GM19438 (cell line): ENCODE data around the gene SC5D.
A peak's percentile ranks its signal among the peaks of the same experiment; 100 is the strongest.

Source experiments
- ATAC-seq: cut with Tn5 transposase; IDR thresholded peaks from one replicate; pipeline ENCODE4 v1.9.1; 2021; ENCODE audit warnings: low read depth; ENCODE audit not compliant: unreplicated experiment

The SC5D gene

DNA sequence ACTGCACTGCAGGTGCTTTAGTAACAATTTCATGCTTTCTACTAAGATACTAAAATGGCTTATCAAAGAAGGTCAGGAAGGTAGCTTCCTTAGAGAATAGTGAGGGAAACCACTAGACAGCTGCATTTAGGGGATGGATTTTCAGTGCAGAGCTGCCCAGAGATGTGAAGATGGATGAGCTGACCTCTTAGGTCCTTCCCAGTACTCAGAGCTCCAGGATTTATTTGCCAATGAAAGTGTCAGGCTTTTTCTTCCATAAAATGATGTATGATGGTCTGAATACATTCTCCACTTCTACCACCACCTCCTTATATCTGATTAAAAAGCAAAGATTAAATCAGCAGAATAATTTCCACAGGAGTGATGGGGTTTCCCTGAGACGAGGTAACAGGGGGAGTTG is 35.0 kb downstream of the SC5D start:
- no peak for ATAC-seq

GRCh38 chr11:121328176-121328966 is 35.8 kb downstream of the SC5D start:
- no peak for ATAC-seq

DNA sequence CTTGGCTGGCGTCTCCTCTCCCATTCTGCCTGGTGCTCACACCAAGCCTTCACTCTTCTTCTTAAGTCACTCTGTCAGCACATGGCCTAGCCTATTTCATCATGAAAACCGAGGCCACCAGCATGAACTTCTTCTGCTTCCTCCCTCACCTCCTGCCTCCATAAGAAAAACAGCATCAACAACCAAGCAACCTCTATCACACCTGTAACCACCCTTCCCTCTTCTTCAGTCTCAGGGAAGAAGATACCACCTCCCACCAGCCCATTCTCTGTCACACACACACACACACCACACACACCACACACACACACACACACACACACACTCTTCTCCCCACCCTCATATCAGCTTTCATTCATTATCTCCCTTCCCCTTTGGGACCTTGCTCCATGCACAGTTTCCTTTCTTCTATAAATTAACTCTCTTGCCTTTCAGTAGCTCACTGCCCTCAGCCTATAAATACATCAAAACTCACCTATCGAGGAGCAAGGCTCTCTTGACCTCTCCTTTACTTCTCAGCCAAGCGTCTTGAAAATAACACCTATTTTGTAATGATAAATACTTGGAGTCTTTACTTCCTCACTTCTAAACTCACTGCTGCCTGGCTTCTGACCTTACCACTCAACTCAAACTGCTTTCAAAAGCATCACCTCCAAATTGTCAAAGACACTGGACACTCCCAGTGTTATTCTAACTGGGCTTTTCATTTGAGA is 36.6 kb downstream of the SC5D start:
- ATAC-seq: no peak

- no peak for ATAC-seq
Measured at GRCh38 chr11:121329781-121330395, 37.3 kb downstream of the SC5D start.

DNA sequence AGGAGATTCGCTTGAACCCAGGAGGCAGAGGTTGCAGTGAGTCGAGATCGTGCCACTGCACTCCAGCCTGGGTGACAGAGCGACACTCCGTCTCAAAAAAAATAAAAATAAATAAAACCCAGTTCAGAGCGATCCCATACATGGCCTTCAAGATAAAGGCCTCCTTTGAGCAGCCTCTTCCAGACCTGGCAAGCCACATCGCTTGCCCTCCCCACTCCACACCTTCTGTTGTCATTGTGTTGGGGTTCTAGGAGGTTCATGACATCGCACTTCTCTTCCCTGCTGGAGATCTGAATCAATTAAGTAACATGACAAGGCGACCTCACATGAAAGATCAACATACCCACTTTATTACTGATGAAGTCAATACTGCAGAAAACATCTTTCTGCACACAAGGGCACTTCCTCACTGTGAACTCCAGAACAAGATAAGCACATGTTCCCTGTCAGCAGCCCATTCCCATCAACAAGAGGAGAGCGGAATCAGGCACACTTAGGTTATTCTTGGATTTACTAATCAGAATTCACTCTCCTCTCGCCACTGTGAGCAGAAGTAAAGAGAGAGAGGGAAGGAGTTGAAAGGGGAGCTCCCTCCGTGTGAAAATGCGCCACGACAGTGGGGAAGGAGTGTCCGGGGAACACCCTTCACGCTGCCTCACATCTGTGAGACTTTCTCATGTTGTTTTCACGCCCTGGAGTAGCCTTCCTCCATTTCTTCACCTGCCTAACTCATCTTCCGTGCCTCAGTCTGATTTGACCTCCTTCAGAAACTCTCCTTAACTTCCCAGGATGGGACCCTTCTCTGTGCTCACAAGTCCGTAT is 38.3 kb downstream of the SC5D start:
- ATAC-seq: no peak

DNA sequence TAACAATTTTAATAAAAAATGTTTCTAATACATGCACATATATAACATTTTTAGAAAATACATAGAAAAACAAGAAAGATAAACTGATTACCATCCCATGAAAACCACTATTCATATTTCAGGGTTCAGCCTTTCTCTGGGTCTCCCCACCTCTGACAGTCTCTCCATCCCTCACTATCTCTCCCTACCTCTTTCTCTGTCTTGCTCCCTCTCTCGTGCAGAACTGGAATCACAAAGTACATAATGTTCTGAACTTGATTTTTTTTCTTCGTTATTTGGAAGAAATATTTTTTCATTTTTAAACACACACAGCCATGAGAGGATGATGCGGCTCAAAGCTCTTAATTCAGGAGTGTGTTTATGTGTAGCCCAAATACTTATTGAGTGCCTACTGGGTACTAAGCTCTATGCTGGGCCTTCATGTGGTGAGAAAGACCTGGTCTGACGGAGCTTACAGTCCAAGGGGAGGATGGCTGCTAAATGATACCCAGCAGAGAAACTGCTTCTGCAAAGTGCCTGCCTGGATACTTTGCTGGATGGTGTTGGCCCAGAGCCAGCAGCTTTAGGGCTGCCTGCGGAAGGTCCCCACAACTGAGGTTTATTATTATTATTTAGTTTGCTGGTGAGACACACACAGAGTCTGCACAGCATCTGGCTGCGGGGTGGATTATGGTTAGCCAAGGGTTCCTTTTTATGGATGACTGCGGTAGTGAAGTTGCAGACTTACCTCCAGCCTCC is 42.6 kb downstream of the SC5D start:
- no peak for ATAC-seq

- no peak for ATAC-seq
Measured at GRCh38 chr11:121336279-121336937, 43.8 kb downstream of the SC5D start.

DNA sequence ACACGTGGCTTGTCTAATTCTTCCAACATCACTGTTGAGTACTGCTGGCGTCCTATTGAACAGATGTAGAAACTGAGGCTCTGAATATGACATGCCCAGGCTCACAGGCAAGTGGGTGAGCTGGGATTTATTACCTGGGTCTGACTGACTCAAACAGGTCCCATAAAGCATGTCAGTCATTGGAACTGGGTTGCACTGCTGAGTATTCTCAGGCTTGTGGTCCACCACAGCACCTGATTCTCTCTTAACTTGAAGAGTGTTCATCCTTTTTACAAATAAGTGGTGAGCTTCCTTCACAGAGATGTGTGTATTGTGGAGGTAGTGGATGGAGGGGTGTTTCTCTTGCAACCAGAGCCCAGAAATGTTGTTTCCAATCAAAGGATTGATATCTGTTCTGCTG is 44.5 kb downstream of the SC5D start:
- ATAC-seq: peak; percentile 41

DNA sequence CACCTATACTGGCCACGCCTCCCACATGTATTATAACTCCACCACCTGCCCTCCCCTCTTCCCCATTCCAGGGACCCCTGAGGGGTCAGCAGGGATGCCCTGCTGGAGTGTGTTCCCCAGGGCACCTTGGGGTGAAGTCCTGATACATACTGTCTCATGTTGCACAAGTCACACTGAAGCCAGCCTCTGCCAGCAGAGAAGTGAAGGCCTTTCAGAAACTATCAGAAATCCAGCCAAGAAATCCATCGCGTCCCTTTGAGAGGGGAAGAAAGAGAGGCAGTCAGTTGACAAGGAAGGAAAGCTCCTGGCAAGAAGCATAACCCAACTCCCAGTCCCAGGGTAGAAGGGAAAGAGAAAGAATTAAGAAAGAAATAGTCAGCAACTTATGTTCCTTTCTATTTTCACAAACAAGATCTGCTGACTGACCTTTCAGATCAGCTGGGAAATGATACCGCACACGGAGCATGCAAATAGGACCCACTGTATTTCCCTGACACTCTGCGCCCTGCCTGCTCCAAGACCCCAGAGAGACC is 45.2 kb downstream of the SC5D start:
- ATAC-seq: no peak

- ATAC-seq: no peak
Measured at GRCh38 chr11:121338536-121338935, 46.0 kb downstream of the SC5D start.

- no peak for ATAC-seq
Measured at GRCh38 chr11:121340032-121340580, 47.5 kb downstream of the SC5D start.

- no peak for ATAC-seq
Measured at GRCh38 chr11:121341609-121342008, 49.0 kb downstream of the SC5D start.

DNA sequence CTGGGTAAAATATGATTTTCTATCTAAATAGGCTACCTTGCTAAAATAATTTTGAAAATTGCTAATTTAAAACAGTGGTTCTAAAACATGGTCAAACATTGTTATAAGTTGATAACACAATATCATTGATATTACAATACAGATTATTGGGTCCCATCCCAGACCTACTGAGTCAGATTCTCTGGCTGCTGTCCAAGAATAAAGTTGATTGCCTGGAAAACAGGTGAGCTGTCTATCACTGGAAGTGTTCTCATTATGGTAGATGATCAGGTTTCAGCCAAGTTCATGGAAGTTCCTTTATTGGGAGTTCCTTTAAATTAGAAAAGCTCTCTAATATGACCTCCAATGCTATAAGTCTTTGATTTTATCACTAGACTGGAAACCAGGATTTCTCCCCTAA is 52.3 kb downstream of the SC5D start:
- ATAC-seq: no peak

- ATAC-seq: no peak
Measured at GRCh38 chr11:121347094-121347493, 54.5 kb downstream of the SC5D start.

DNA sequence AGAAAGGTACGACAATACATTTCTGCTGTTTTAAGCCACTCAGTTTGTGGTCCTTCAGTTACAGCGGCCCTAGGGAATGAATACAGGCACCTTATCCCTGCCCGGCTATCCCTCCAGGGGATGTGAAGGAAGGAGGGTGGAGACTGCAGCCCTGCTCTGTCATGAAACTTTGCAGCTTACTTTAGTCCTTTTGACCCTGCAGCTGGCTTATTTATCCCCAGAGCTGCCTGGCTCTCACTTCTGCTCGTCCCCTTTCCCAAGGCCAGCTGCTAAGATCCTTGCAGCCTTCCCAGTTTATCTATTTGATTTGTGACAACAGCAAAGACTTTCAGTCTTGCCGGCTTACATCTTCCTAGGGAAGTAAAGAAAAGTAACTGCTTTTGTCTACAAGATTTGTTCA is 55.2 kb downstream of the SC5D start:
- ATAC-seq: no peak

- no peak for ATAC-seq
Measured at GRCh38 chr11:121348220-121348875, 55.8 kb downstream of the SC5D start.

GRCh38 chr11:121349790-121350189 is 57.2 kb downstream of the SC5D start:
- ATAC-seq: no peak

GRCh38 chr11:121350314-121351082 is 57.9 kb downstream of the SC5D start:
- ATAC-seq: no peak
